GM12892 (cell line): ENCODE data around the gene TBC1D8B.

ENCODE experiments used
- DNase-seq: peaks from one replicate; pipeline ENCODE4 v3.0.0; 2011; ENCODE audit not compliant: insufficient read length
- FAIRE-seq: peaks from 2 replicates; lab custom pipeline; 2011; peaks lifted over from hg19 to GRCh38; lab: Jason Lieb, UNC
- POLR2A ChIP-seq: IDR thresholded peaks from 2 replicates; pipeline ENCODE4 v1.6.1; 2011; ENCODE audit warnings: low read depth, low read length, control low read depth
- POLR2AphosphoS5 ChIP-seq: IDR thresholded peaks from 2 replicates; pipeline ENCODE4 v1.6.1; 2011; ENCODE audit warnings: low read depth, low read length, control low read depth
- TAF1 ChIP-seq: IDR thresholded peaks from 2 replicates; pipeline ENCODE4 v1.6.1; 2011; ENCODE audit warnings: low read depth, mild to moderate bottlenecking, control low read depth, low read length, borderline replicate concordance

The TBC1D8B gene

GRCh38 chrX:106901341-106901740, 98.9 kb downstream of the TBC1D8B start:
- FAIRE-seq (no peak), DNase-seq (no peak)
- TF ChIP-seq POLR2AphosphoS5: no peak
- TF ChIP-seq TAF1: no peak
- no peak for TF ChIP-seq POLR2A

GRCh38 chrX:106901781-106902219, 99.3 kb downstream of the TBC1D8B start:
- FAIRE-seq (no peak), DNase-seq (no peak)
- TF ChIP-seq POLR2A: no peak
- no peak for TF ChIP-seq POLR2AphosphoS5
- TF ChIP-seq TAF1: no peak

GRCh38 chrX:106902684-106903083, 100.2 kb downstream of the TBC1D8B start:
- DNase-seq (no peak), FAIRE-seq (no peak)
- TF ChIP-seq POLR2AphosphoS5 (no peak), POLR2A (no peak), TAF1 (no peak)

GRCh38 chrX:106903291-106903824, 100.9 kb downstream of the TBC1D8B start, which contains the start of gene RIPPLY1:
TSS of gene RIPPLY1 (minus strand) at chrX:106903341. CDS start at chrX:106903287, 54 bp downstream.
- DNase-seq (no peak), FAIRE-seq (no peak)
- TF ChIP-seq TAF1: no peak
- TF ChIP-seq POLR2AphosphoS5: no peak
- no peak for TF ChIP-seq POLR2A

DNA sequence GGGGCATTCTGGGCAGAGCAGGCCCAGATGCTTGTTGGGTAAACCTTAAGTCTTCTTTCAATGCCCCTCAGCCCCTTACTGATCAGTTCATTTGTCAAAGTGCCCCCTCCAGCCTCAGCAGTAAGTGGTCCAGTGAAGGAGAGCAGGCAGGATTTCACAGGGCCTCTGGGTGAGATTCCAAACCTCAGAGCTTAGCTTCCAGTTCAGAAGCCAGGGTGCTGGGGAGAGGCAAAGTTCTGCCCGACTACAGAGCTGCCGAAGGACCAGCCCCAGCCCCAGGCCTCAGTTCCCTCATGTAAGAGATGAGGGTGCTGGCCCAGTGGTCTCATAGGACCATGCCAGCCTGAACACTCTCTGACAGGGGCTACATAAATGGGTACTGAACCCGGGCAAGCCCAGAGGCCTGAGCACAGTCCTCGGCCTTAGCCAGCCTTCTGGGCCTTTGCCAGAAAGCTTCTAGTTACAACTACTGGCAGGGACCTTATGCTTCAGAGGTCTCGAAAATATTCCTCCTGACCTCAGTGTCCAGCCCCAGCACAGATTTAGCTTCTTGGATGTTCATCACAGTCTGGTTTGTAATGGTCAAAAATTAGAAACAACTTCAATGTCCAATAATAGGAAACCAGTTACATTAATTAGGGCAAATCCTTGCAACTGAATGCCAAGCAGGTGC, 101.5 kb downstream of the TBC1D8B start:
- FAIRE-seq (no peak), DNase-seq (no peak)
- TF ChIP-seq POLR2AphosphoS5: no peak
- TF ChIP-seq TAF1: no peak
- no peak for TF ChIP-seq POLR2A

DNA sequence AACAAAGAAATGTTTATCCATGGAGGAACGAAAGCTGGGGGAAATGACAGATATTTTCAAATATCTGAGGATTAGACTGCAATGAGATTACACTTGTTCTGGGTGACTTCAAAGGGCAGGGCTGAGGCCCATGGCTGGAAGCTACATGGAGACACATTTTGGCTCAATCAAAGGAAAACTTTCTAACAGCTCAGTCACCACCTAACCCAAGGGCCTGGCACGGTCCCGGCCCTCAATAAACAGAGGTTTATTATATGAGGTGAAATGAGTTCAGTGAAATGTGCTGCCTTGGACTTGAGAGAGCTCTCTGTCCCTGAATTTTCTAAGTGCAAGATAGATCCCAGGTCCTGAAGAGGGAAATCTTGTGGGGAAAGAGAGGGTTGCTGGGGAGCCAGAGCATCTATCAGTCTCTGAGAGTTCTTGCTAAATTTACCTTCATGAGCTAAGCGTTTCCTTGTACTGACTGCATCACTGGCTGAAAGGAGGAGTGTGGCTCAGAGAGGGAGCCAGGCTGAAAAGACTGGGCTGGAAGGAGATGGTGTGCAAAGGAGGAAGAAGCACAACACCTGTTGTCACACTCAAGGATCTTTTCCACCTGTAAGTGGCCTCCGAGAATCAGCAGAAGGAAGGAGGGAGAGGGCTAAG, 102.7 kb downstream of the TBC1D8B start:
- no peak for TF ChIP-seq POLR2A
- no peak for TF ChIP-seq TAF1
- TF ChIP-seq POLR2AphosphoS5: no peak
- no peak for DNase-seq
- no peak for FAIRE-seq

- TF ChIP-seq POLR2A (no peak), POLR2AphosphoS5 (no peak), TAF1 (no peak)
- DNase-seq (no peak), FAIRE-seq (no peak)
These were observed 103.9 kb downstream of the TBC1D8B start for GRCh38 chrX:106906361-106906760.

- FAIRE-seq (no peak), DNase-seq (no peak)
- TF ChIP-seq TAF1 (no peak), POLR2AphosphoS5 (no peak), POLR2A (no peak)
These were observed 110.4 kb downstream of the TBC1D8B start for GRCh38 chrX:106912864-106913263.

DNA sequence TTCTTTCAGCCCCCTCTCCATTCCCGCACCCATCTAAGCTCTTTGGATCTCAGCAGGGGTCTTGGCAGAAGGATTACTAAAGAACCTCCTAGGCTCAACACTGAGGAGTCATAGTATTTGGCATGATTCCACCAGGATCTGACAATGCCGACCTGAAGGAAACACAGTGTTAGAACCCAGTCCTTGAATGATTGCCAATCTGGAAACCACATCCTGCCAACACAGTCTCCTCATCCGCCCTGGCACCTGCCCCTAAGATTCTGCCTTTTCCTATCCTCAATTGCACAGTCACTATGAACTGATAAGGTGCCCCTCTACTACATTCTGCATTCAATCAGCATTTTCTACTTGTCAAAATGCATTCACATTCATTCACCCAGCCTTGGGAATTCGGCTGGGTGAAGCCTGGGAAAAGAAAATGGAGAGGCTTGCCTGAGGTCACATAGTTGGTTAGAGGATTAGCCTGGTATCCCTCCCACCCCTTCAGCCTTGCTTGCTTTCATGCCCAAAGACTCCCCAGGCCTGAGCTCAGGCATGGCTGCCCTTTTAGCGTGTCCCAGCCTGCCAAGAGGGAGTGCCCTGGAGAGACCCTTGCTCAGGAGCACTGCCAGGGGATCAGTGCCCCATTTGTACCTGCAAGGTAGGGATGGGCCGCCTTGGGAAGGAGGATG, 115.5 kb downstream of the TBC1D8B start:
- no peak for FAIRE-seq
- no peak for DNase-seq
- TF ChIP-seq TAF1 (no peak), POLR2AphosphoS5 (no peak), POLR2A (no peak)

DNA sequence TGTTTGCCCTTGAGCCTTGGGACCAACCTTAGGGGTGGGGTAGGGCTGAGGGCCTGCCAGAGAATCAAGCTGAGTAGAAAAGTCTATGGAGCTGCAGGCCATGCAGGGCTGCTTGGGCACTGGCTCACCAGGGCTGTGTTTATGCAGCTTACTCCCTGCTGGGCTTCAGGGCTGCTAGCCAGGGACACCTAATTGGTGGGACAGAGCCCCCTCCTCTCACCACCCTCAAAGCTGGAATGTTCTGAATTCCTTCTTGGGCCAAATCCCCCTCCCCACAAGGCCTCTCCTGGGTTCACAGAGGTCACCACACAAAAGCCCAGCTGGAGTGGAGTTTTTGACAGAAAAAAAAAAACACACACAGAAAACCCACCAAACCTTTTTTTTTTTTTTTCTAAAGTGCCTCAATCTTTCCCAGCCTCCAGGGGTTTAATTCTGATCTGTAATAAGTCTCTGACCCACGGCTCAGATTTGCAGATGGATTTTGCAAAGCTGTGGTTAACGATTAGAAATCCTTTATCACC, 117.5 kb downstream of the TBC1D8B start, which contains the start of gene CLDN2:
Gene CLDN2, plus strand, starts transcription at position 471 of the 521 bp plus-strand sequence. CDS start 7,827 bp downstream, outside the sequence.
- FAIRE-seq: no peak
- no peak for DNase-seq
- TF ChIP-seq TAF1 (no peak), POLR2AphosphoS5 (no peak), POLR2A (no peak)

- DNase-seq: no peak
- no peak for FAIRE-seq
- TF ChIP-seq POLR2A (no peak), POLR2AphosphoS5 (no peak), TAF1 (no peak)
These were observed 119.2 kb downstream of the TBC1D8B start for GRCh38 chrX:106921637-106922036.
